Liver (tissue), 9 donors: ENCODE results near the gene NDUFB1. TPM values are rescaled to one million over a fixed set of nuclear protein-coding genes. Genes with fewer than 3 reads are reported as not detected.

Experiments used
- DNase-seq: peaks from one replicate; pipeline ENCODE4 v3.0.0-alpha.2; 2017; ENCODE audit warnings: low spot score
- H3K27ac ChIP-seq, 2 donors: one replicate each; pipeline ENCODE4 v1.7.0; 2013; ENCODE audit warnings: inconsistent platforms in 2 of 2, low read length in 2 of 2, control low read depth in 1 of 2, low read depth in 1 of 2, mild to moderate bottlenecking in 1 of 2
- H3K27me3 ChIP-seq, 4 donors: one replicate each; pipeline versions ENCODE4 v1.6.1 to v1.7.0; 2013; ENCODE audit warnings: low read length in 3 of 4, inconsistent platforms in 1 of 4, mild to moderate bottlenecking in 1 of 4, moderate library complexity in 1 of 4; ENCODE audit not compliant: control insufficient read depth in 4 of 4, insufficient read depth in 4 of 4
- H3K36me3 ChIP-seq, 4 donors: one replicate each; pipeline versions ENCODE4 v1.6.1 to v1.7.0; 2013; ENCODE audit warnings: low read length in 3 of 4, mild to moderate bottlenecking in 3 of 4, low read depth in 1 of 4, moderate library complexity in 1 of 4; ENCODE audit not compliant: control insufficient read depth in 4 of 4, insufficient read depth in 3 of 4
- H3K4me1 ChIP-seq, 4 donors: one replicate each; pipeline versions ENCODE4 v1.6.1 to v1.7.0; 2013; ENCODE audit warnings: low read length in 3 of 4, mild to moderate bottlenecking in 3 of 4, moderate library complexity in 1 of 4; ENCODE audit not compliant: control insufficient read depth in 4 of 4, insufficient read depth in 4 of 4
- H3K4me3 ChIP-seq, 3 donors: one replicate each; pipeline versions ENCODE4 v1.6.1 to v1.7.0; 2013; ENCODE audit warnings: low read length in 3 of 3, control low read depth in 1 of 3, low read depth in 1 of 3, mild to moderate bottlenecking in 1 of 3
- H3K9ac ChIP-seq, 2 donors: one replicate each; pipeline ENCODE4 v1.7.0; 2013; ENCODE audit warnings: low read length in 2 of 2, mild to moderate bottlenecking in 2 of 2, moderate library complexity in 2 of 2, control low read depth in 1 of 2, low read depth in 1 of 2
- H3K9me3 ChIP-seq, 4 donors: one replicate each; pipeline versions ENCODE4 v1.6.1 to v1.7.0; 2013; ENCODE audit warnings: low read length in 3 of 4; ENCODE audit not compliant: control insufficient read depth in 4 of 4
- ATF3 ChIP-seq: IDR thresholded peaks from 2 replicates; pipeline ENCODE4 v1.6.1; 2016; ENCODE audit warnings: antibody characterized with exemption
- EGR1 ChIP-seq, 2 donors: IDR thresholded peaks; 2 replicates each; pipeline ENCODE4 v1.6.1; 2016 to 2018; ENCODE audit warnings: antibody characterized with exemption in 2 of 2, low read depth in 2 of 2
- FOXA1 ChIP-seq: IDR thresholded peaks from 2 replicates; pipeline ENCODE4 v1.6.1; 2016; ENCODE audit warnings: antibody characterized with exemption
- FOXA2 ChIP-seq: IDR thresholded peaks from 2 replicates; pipeline ENCODE4 v1.6.1; 2016; ENCODE audit warnings: antibody characterized with exemption
- GABPA ChIP-seq, 2 donors: IDR thresholded peaks in 1 of 2; conservative IDR thresholded peaks in 1 of 2; 2 replicates each; pipeline ENCODE4 v1.6.1; 2016; ENCODE audit warnings: antibody characterized with exemption in 2 of 2, mild to moderate bottlenecking in 1 of 2, moderate library complexity in 1 of 2
- HNF4A ChIP-seq, 2 donors: conservative IDR thresholded peaks; 2 replicates each; pipeline ENCODE4 v1.6.1; 2016; ENCODE audit warnings: antibody characterized with exemption in 2 of 2, mild to moderate bottlenecking in 2 of 2
- HNF4G ChIP-seq: IDR thresholded peaks from 2 replicates; pipeline ENCODE4 v1.6.1; 2016; ENCODE audit warnings: antibody characterized with exemption
- JUND ChIP-seq, 2 donors: IDR thresholded peaks; 2 replicates each; pipeline ENCODE4 v1.6.1; 2016; ENCODE audit warnings: antibody characterized with exemption in 2 of 2
- NR2F2 ChIP-seq: IDR thresholded peaks from 2 replicates; pipeline ENCODE4 v1.6.1; 2016; ENCODE audit warnings: antibody characterized with exemption
- RAD21 ChIP-seq, 2 donors: IDR thresholded peaks; 2 replicates each; pipeline ENCODE4 v1.6.1; 2016; ENCODE audit warnings: antibody characterized with exemption in 2 of 2, mild to moderate bottlenecking in 2 of 2
- REST ChIP-seq: IDR thresholded peaks from 2 replicates; pipeline ENCODE4 v1.6.1; 2016; ENCODE audit warnings: antibody characterized with exemption, mild to moderate bottlenecking
- RXRA ChIP-seq, 2 donors: IDR thresholded peaks; 2 replicates each; pipeline ENCODE4 v1.6.1; 2017 to 2018; ENCODE audit warnings: antibody characterized with exemption in 2 of 2, mild to moderate bottlenecking in 1 of 2
- SP1 ChIP-seq: IDR thresholded peaks from 2 replicates; pipeline ENCODE4 v1.6.1; 2018; ENCODE audit warnings: antibody characterized with exemption, mild to moderate bottlenecking
- TAF1 ChIP-seq: conservative IDR thresholded peaks from 2 replicates; pipeline ENCODE4 v1.6.1; 2016; ENCODE audit warnings: antibody characterized with exemption, mild to moderate bottlenecking
- YY1 ChIP-seq: IDR thresholded peaks from 2 replicates; pipeline ENCODE4 v1.6.1; 2016; ENCODE audit warnings: antibody characterized with exemption, mild to moderate bottlenecking
- ZBTB33 ChIP-seq: IDR thresholded peaks from 2 replicates; pipeline ENCODE4 v1.6.1; 2016; ENCODE audit warnings: antibody characterized with exemption
- WGBS: extraction: QIAGEN DNeasy Blood & Tissue Kit; methylation state at CpG from one replicate; pipeline ENCODE4 v1.1.7; 2013; 5-methylcytosine and 5-hydroxymethylcytosine counted together
- polyA plus RNA-seq, 2 donors: library from polyadenylated mRNA; stranded (reverse) in 1 of 2; unstranded in 1 of 2; fragments of 200-250 nt in 1 of 2; fragments of >200 nt in 1 of 2; fragmentation: Nextera tagmentation in 1 of 2; extraction: Ambion mirVana in 1 of 2; gene quantifications; one replicate each; pipeline versions ENCODE4 v1.2.1 to v1.2.3, GENCODE V29; 2013 to 2015
- total RNA-seq, 2 donors: library from RNA; depleted of rRNA; stranded (reverse); fragments of >200 nt; gene quantifications; one replicate each; pipeline ENCODE4 v1.2.3, GENCODE V29; 2014
- TF ChIP-seq, protein P1 (sequence below): fragments of 150-350 bp; IDR thresholded peaks from 2 replicates; pipeline ENCODE4 v1.5.1; 2017; ENCODE audit warnings: improper control_type of control experiment, low read depth, low read length; ENCODE audit not compliant: missing input control
- TF ChIP-seq, protein P2 (sequence below): IDR thresholded peaks from 2 replicates; pipeline ENCODE4 v1.6.1; 2016; ENCODE audit warnings: antibody characterized with exemption
- donor health status: healthy.
- donor health status: healthy.
- donor health status: healthy.
- donor health status: healthy.
- donor health status: healthy.

NDUFB1 gene
- total and polyA plus RNA-seq, 4 donors: 136 to 436 (median 240) TPM

- no peaks in the 10 kb centered on the region for H3K36me3 ChIP-seq
- H3K4me1 ChIP-seq: peaks cover 0 to 13% (median 5%) of the 10 kb centered on the region in 4 donors
- H3K27me3 ChIP-seq: no peaks in the 10 kb centered on the region
- peak; percentile 93 for DNase-seq
- peak within 1 kb of the TSS; percentile 89 to 94 (median 92) for H3K4me3 ChIP-seq
- no peak for TF ChIP-seq EGR1 (IDR thresholded peaks at IDR 0.05; ENCODE audit: low read depth in 2 of 2)
- TF ChIP-seq, protein P1, sequence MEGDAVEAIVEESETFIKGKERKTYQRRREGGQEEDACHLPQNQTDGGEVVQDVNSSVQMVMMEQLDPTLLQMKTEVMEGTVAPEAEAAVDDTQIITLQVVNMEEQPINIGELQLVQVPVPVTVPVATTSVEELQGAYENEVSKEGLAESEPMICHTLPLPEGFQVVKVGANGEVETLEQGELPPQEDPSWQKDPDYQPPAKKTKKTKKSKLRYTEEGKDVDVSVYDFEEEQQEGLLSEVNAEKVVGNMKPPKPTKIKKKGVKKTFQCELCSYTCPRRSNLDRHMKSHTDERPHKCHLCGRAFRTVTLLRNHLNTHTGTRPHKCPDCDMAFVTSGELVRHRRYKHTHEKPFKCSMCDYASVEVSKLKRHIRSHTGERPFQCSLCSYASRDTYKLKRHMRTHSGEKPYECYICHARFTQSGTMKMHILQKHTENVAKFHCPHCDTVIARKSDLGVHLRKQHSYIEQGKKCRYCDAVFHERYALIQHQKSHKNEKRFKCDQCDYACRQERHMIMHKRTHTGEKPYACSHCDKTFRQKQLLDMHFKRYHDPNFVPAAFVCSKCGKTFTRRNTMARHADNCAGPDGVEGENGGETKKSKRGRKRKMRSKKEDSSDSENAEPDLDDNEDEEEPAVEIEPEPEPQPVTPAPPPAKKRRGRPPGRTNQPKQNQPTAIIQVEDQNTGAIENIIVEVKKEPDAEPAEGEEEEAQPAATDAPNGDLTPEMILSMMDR: peak; percentile 67
- TF ChIP-seq RAD21 (IDR thresholded peaks at IDR 0.05): peak; percentile 66 to 69
- TF ChIP-seq YY1: peak; percentile 22
- peak in 1 of 2 donors; percentile 36 for TF ChIP-seq GABPA (IDR thresholded peaks at IDR 0.05 in 1 of 2, conservative IDR thresholded peaks at IDR 0.05 in 1 of 2)
- peak; percentile 8 for TF ChIP-seq FOXA2
- TF ChIP-seq, protein P2, sequence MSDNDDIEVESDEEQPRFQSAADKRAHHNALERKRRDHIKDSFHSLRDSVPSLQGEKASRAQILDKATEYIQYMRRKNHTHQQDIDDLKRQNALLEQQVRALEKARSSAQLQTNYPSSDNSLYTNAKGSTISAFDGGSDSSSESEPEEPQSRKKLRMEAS: peak; percentile 50
- no peak for TF ChIP-seq HNF4A (conservative IDR thresholded peaks at IDR 0.05)
- no peak for TF ChIP-seq FOXA1
- TF ChIP-seq SP1: no peak
- peak; percentile 15 for TF ChIP-seq ZBTB33
- peak in 1 of 2 donors; percentile 21 for TF ChIP-seq RXRA (IDR thresholded peaks at IDR 0.05)
- TF ChIP-seq NR2F2: no peak
- TF ChIP-seq HNF4G: no peak
- TF ChIP-seq ATF3: no peak
- TF ChIP-seq JUND (IDR thresholded peaks at IDR 0.05): no peak
- TF ChIP-seq REST: no peak
- no peak for TF ChIP-seq TAF1
- WGBS: under 1% methylated on average over 66 of the region's 66 CpGs
- peak within 1 kb of the TSS; percentile 70 to 94 for H3K9ac ChIP-seq
- H3K27ac ChIP-seq: peak within 1 kb of the TSS; percentile 83 to 93
- no peaks in the 10 kb centered on the region for H3K9me3 ChIP-seq
Observed at GRCh38 chr14:92106143-92106926, 15.2 kb downstream of the NDUFB1 start, which contains the start of gene ATXN3. TSS of gene ATXN3 (minus strand) at chr14:92106582. CDS start at chr14:92106552, 30 bp downstream.
